ENCODE results near the gene PIAS4.

PIAS4 gene

GRCh38 chr19:4077800-4078684 is 70.5 kb downstream of the PIAS4 start:
- peak overlapping the region; percentile 39 for H3K4me3 ChIP-seq (ENCODE audit: low read depth, low read length)
- no peak for TF ChIP-seq CTCF (IDR thresholded peaks at IDR 0.05; ENCODE audit: insufficient read depth, low read depth, low read length, missing control alignments)
- DNase-seq (ENCODE audit: low read depth) = peak; percentile 79

- no peak overlapping the region for H3K4me3 ChIP-seq (ENCODE audit: low read depth, low read length)
- no peak for DNase-seq (ENCODE audit: low read depth)
- no peak for TF ChIP-seq CTCF (IDR thresholded peaks at IDR 0.05; ENCODE audit: insufficient read depth, low read depth, low read length, missing control alignments)
Measured at GRCh38 chr19:4080473-4080872, 72.9 kb downstream of the PIAS4 start.

GRCh38 chr19:4081441-4082129 is 74.0 kb downstream of the PIAS4 start:
- no peak overlapping the region for H3K4me3 ChIP-seq (ENCODE audit: low read depth, low read length)
- DNase-seq (ENCODE audit: low read depth) = no peak
- TF ChIP-seq CTCF (IDR thresholded peaks at IDR 0.05; ENCODE audit: insufficient read depth, low read depth, low read length, missing control alignments) = no peak

- no peak overlapping the region for H3K4me3 ChIP-seq (ENCODE audit: low read depth, low read length)
- no peak for TF ChIP-seq CTCF (IDR thresholded peaks at IDR 0.05; ENCODE audit: insufficient read depth, low read depth, low read length, missing control alignments)
- no peak for DNase-seq (ENCODE audit: low read depth)
Measured at GRCh38 chr19:4082172-4082571, 74.6 kb downstream of the PIAS4 start.

GRCh38 chr19:4083677-4084546 is 76.4 kb downstream of the PIAS4 start:
- DNase-seq (ENCODE audit: low read depth) = peak; percentile 66
- 0 out of 2 replicates have a peak overlapping the region, but pooled peaks have one; percentile 3 for H3K4me3 ChIP-seq (ENCODE audit: low read depth, low read length)
- TF ChIP-seq CTCF (IDR thresholded peaks at IDR 0.05; ENCODE audit: insufficient read depth, low read depth, low read length, missing control alignments) = no peak

GRCh38 chr19:4084547-4084877 is 77.0 kb downstream of the PIAS4 start:
- H3K4me3 ChIP-seq (ENCODE audit: low read depth, low read length) = no peak overlapping the region
- TF ChIP-seq CTCF (IDR thresholded peaks at IDR 0.05; ENCODE audit: insufficient read depth, low read depth, low read length, missing control alignments) = no peak
- DNase-seq (ENCODE audit: low read depth) = no peak
